CD4-positive, alpha-beta T cell treated with Interleukin-21 for 1 hour (primary cell): ENCODE measurements around the gene IBSP.

ENCODE experiments used
- DNase-seq: peaks from one replicate; pipeline ENCODE4 v3.0.0-alpha.2; 2020

IBSP gene

GRCh38 chr4:87799301-87800113, at the start of gene IBSP:
Gene IBSP (plus strand): TSS chr4:87799554. CDS start chr4:87802362, 2,808 bp downstream.
- DNase-seq = no peak

GRCh38 chr4:87749883-87750282, 49.5 kb upstream of the IBSP start:
- no peak for DNase-seq

GRCh38 chr4:87758270-87758669, 41.1 kb upstream of the IBSP start:
- no peak for DNase-seq

GRCh38 chr4:87762311-87762710, 37.0 kb upstream of the IBSP start:
- DNase-seq = no peak

- DNase-seq = no peak
Measured at GRCh38 chr4:87781569-87781968, 17.8 kb upstream of the IBSP start.

GRCh38 chr4:87783781-87784180, 15.6 kb upstream of the IBSP start:
- DNase-seq = no peak

GRCh38 chr4:87785731-87786509, 13.4 kb upstream of the IBSP start:
- DNase-seq = no peak

- DNase-seq = no peak
Measured at GRCh38 chr4:87802858-87803257, 3.5 kb downstream of the IBSP start.

GRCh38 chr4:87803421-87803820, 4.1 kb downstream of the IBSP start:
- DNase-seq = no peak

- no peak for DNase-seq
Measured at GRCh38 chr4:87804871-87805270, 5.5 kb downstream of the IBSP start.

GRCh38 chr4:87805971-87806370, 6.6 kb downstream of the IBSP start:
- no peak for DNase-seq

GRCh38 chr4:87806520-87806919, 7.2 kb downstream of the IBSP start:
- no peak for DNase-seq

GRCh38 chr4:87807402-87807801, 8.0 kb downstream of the IBSP start:
- DNase-seq = no peak

- DNase-seq = no peak
Measured at GRCh38 chr4:87811977-87812376, 12.6 kb downstream of the IBSP start.

GRCh38 chr4:87819281-87819919, 20.0 kb downstream of the IBSP start:
- no peak for DNase-seq

GRCh38 chr4:87823200-87823599, 23.8 kb downstream of the IBSP start:
- no peak for DNase-seq

- DNase-seq = no peak
Measured at GRCh38 chr4:87823724-87824123, 24.4 kb downstream of the IBSP start.

GRCh38 chr4:87824352-87824751, 25.0 kb downstream of the IBSP start:
- no peak for DNase-seq

- no peak for DNase-seq
Measured at GRCh38 chr4:87832669-87833068, 33.3 kb downstream of the IBSP start, which contains the start of gene MEPE. Gene MEPE (plus strand): TSS chr4:87832969. CDS start chr4:87834715, 1,746 bp downstream.

- DNase-seq = no peak
Measured at GRCh38 chr4:87834401-87834800, 35.0 kb downstream of the IBSP start.

- no peak for DNase-seq
Measured at GRCh38 chr4:87835197-87835596, 35.8 kb downstream of the IBSP start.

GRCh38 chr4:87835743-87836142, 36.4 kb downstream of the IBSP start:
- DNase-seq = no peak

GRCh38 chr4:87838205-87838604, 38.9 kb downstream of the IBSP start:
- DNase-seq = no peak
